Thoracic aorta (tissue), 2 donors: ENCODE data around the gene CCDC136. TPM values are rescaled to one million over a fixed set of nuclear protein-coding genes. Genes with fewer than 3 reads are reported as not detected.
A peak's percentile ranks its signal among the peaks of the same experiment; 100 is the strongest.

ENCODE experiments used
- ATAC-seq: fragments of 150-250 bp; one replicate; pipeline ENCODE4 v1.8.0; 2017; ENCODE audit warnings: low read depth; ENCODE audit not compliant: insufficient number of reproducible peaks, low FRiP score
- DNase-seq: peaks from one replicate; pipeline ENCODE4 v3.0.0-alpha.2; 2020; ENCODE audit warnings: low spot score
- H3K27ac ChIP-seq, 2 donors: fragments of 200-600 bp; sonication (generic); 1 replicate in 1 of 2; 2 replicates in 1 of 2; pipeline ENCODE4 v1.5.1; 2016; ENCODE audit warnings: mild to moderate bottlenecking in 2 of 2, moderate library complexity in 2 of 2
- H3K27me3 ChIP-seq: fragments of 200-600 bp; sonication (generic); replicated peaks from 2 replicates; pipeline ENCODE4 v1.6.0; 2016; ENCODE audit warnings: mild to moderate bottlenecking; ENCODE audit not compliant: insufficient read depth
- H3K36me3 ChIP-seq: fragments of 200-600 bp; sonication (generic); one replicate; pipeline ENCODE4 v1.5.1; 2016
- H3K4me1 ChIP-seq, 2 donors: fragments of 200-600 bp; sonication (generic); 1 replicate in 1 of 2; 2 replicates in 1 of 2; pipeline versions ENCODE4 v1.5.1 to v1.6.0; 2016; ENCODE audit warnings: low read depth in 2 of 2, mild to moderate bottlenecking in 1 of 2; ENCODE audit not compliant: control insufficient read depth in 1 of 2
- H3K4me3 ChIP-seq: fragments of 200-600 bp; sonication (generic); 2 replicates; pipeline ENCODE4 v1.5.1; 2016; ENCODE audit warnings: mild to moderate bottlenecking
- H3K9me3 ChIP-seq: fragments of 200-600 bp; sonication (generic); 2 replicates; pipeline ENCODE4 v1.5.1; 2016
- CTCF ChIP-seq: fragments of 200-600 bp; sonication (generic); IDR thresholded peaks from one replicate; pipeline ENCODE4 v1.5.1; 2019; ENCODE audit warnings: antibody characterized with exemption
- total RNA-seq, 2 donors: library from RNA; depleted of rRNA; stranded (reverse); fragments of >200 nt; gene quantifications; one replicate each; pipeline versions ENCODE4 v1.1.0 to v1.2.3, GENCODE V29; 2016

CCDC136 gene
- total RNA-seq: 10 to 100 TPM; 29.3 to 34.7 TPM

- TF ChIP-seq CTCF: no peak
- no peak for DNase-seq
- peaks cover 3% of the 10 kb centered on the region for H3K36me3 ChIP-seq
- peaks cover 6 to 22% of the 10 kb centered on the region in 2 donors for H3K4me1 ChIP-seq
- peak; percentile 71 for ATAC-seq
- peak within 1 kb of the TSS; percentile 30 to 62 for H3K27ac ChIP-seq
- H3K27me3 ChIP-seq: no peaks in the 10 kb centered on the region
- H3K9me3 ChIP-seq: no peaks in the 10 kb centered on the region
- H3K4me3 ChIP-seq: peak within 1 kb of the TSS; percentile 87
These were observed at the start of gene CCDC136 for GRCh38 chr7:128791121-128791971. Gene CCDC136 (plus strand): TSS chr7:128791968. CDS start chr7:128792412, 444 bp downstream.

- DNase-seq (no peak), ATAC-seq (no peak)
- Histone ChIP-seq H3K9me3 (no peaks in the 10 kb centered on the region), H3K27ac (peak overlapping the region in 1 of 2 donors; percentile 1), H3K36me3 (no peaks in the 10 kb centered on the region), H3K27me3 (no peaks in the 10 kb centered on the region), H3K4me3 (peak overlapping the region; percentile 98), H3K4me1 (peaks cover 34 to 52% of the 10 kb centered on the region in 2 donors)
- TF ChIP-seq CTCF: no peak
These were observed 49.6 kb upstream of the CCDC136 start for GRCh38 chr7:128742206-128742605.

- ATAC-seq (no peak), DNase-seq (no peak)
- H3K27ac ChIP-seq: no peak overlapping the region
- H3K9me3 ChIP-seq: no peaks in the 10 kb centered on the region
- H3K27me3 ChIP-seq: no peaks in the 10 kb centered on the region
- TF ChIP-seq CTCF: no peak
- H3K4me1 ChIP-seq: peaks cover 33 to 56% of the 10 kb centered on the region in 2 donors
- H3K4me3 ChIP-seq: no peak overlapping the region
- H3K36me3 ChIP-seq: no peaks in the 10 kb centered on the region
These were observed 48.5 kb upstream of the CCDC136 start for GRCh38 chr7:128743112-128743772.

- no peak for TF ChIP-seq CTCF
- H3K36me3 ChIP-seq: peaks cover 7% of the 10 kb centered on the region
- H3K27me3 ChIP-seq: no peaks in the 10 kb centered on the region
- no peak for ATAC-seq
- no peak for DNase-seq
- H3K9me3 ChIP-seq: no peaks in the 10 kb centered on the region
- H3K27ac ChIP-seq: no peak overlapping the region
- no peak overlapping the region for H3K4me3 ChIP-seq
- H3K4me1 ChIP-seq: peaks cover 31 to 52% of the 10 kb centered on the region in 2 donors
These were observed 47.3 kb upstream of the CCDC136 start for GRCh38 chr7:128744366-128744905.

GRCh38 chr7:128745706-128746105 is 46.1 kb upstream of the CCDC136 start:
- H3K27ac ChIP-seq: no peak overlapping the region
- H3K4me3 ChIP-seq: no peak overlapping the region
- peaks cover 26 to 45% of the 10 kb centered on the region in 2 donors for H3K4me1 ChIP-seq
- TF ChIP-seq CTCF: no peak
- H3K27me3 ChIP-seq: no peaks in the 10 kb centered on the region
- H3K9me3 ChIP-seq: no peaks in the 10 kb centered on the region
- H3K36me3 ChIP-seq: peaks cover 19% of the 10 kb centered on the region
- DNase-seq (no peak), ATAC-seq (no peak)
